Left ventricle myocardium superior (tissue), 1 donor: ENCODE data around the gene PLPP1. TPM values are rescaled to one million over a fixed set of nuclear protein-coding genes. Genes with fewer than 3 reads are reported as not detected.

Source experiments
- ATAC-seq: fragments of 200-7000 bp; cut with Tn5 transposase; one replicate; pipeline ENCODE4 v1.9.1; 2020; ENCODE audit warnings: mild to moderate bottlenecking, moderate library complexity
- DNase-seq: peaks from one replicate; pipeline ENCODE4 v3.0.0-alpha.2; 2020
- intact Hi-C: fragments of 100-400 bp; cut with micrococcal nuclease; formaldehyde crosslinking; loops from one replicate; pipeline ENCODE4 v1.11.0; 2022
- total RNA-seq: library from RNA; stranded (reverse); fragmentation: NEBNext Ultra II Directional; extraction: Animal tissue kit (Norgen Biotek cat#: 25700); gene quantifications from one replicate; pipeline ENCODE4 v1.2.1, GENCODE V29; 2021
- donor health status: DM: no; HTN: yes; CAD: no; lungs with severe emphysema.

The PLPP1 gene
- total RNA-seq, 1 donor from 2014 or later: 75.7 TPM

GRCh38 chr5:55421074-55421529, 113.7 kb downstream of the PLPP1 start:
- ATAC-seq (no peak), DNase-seq (no peak)
- intact Hi-C loops: no loop called here

DNA sequence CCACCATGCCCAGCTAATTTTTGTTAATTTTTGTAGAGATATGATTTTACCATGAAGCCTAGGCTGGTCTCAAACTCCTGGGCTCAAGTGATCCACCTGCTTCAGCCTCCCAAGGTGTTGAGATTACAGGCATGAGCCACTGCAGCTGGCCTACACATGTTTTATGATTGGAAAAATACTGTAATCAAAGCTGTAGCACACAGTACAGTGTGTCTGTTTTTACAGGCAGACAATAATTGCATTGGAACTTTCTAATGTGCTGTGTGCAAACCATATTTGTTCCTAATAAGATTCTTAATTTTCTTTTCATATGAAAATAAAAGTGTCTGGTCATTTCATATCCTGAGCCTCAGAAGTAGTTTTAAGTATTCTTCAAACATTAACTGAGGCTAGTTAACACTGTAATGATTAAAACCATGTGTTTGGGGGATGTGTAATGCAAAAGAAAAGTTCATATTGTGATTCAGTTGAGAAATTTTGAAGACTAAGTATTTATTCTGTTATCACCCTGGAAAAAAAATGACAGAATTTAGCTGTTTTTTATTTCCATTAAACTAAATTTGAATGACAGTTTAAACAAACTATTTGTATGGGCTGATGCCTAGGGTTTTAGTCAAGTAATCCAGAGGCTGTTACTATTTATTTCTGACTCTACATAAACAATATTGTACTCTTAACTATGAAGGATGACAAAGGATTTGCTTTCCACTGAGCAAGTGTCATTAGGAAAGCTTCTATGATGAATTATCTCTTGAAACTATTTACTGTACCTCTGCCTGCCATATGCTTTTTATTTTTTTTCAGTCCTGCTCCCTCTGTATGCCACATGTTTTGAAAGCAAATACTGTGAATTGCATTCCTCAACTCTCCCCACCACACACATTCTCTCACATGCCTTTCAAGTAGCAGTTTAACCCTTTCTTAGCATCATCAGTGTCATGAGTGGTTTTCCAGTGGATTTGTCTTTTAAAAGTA, 115.5 kb downstream of the PLPP1 start:
- intact Hi-C loops: loop anchor here (5.0 kb wide), 1 partner anchor 268 kb away; no protein-coding TSS in a partner anchor
- ATAC-seq: peak; percentile 17
- DNase-seq: no peak

- ATAC-seq: no peak
- DNase-seq: no peak
- intact Hi-C loops: loop anchor here (5.0 kb wide), 1 partner anchor 271 kb away; no protein-coding TSS in a partner anchor
These were observed 118.5 kb downstream of the PLPP1 start for GRCh38 chr5:55416306-55416705.

GRCh38 chr5:55415071-55415470, 119.7 kb downstream of the PLPP1 start:
- no peak for DNase-seq
- ATAC-seq: no peak
- intact Hi-C loops: loop anchor here (5.0 kb wide), 1 partner anchor 272 kb away; no protein-coding TSS in a partner anchor

- ATAC-seq: no peak
- intact Hi-C loops: no loop called here
- DNase-seq: no peak
These were observed 121.1 kb downstream of the PLPP1 start for GRCh38 chr5:55413644-55414043.

GRCh38 chr5:55411876-55412275, 122.9 kb downstream of the PLPP1 start:
- DNase-seq (no peak), ATAC-seq (no peak)
- intact Hi-C loops: no loop called here

GRCh38 chr5:55410845-55411244, 123.9 kb downstream of the PLPP1 start:
- DNase-seq: no peak
- intact Hi-C loops: no loop called here
- no peak for ATAC-seq

DNA sequence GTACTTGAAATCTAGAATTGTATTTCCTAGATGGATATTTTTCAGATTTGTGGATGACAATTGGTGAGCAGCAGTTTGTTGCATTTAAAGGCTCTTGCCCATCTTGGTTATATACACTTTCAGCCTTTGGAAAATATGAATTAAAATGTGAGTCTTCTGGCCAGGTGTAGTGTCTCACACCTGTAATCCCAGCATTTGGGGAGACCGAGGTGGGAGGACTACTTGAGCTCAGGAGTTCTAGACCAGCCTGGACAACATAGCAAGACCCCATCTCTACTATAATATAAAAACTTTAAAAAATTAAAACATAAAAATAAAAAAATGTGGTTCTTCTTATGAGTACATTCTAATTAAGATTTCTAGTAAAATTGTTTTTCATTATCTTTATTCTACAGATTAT, 125.0 kb downstream of the PLPP1 start:
- DNase-seq (no peak), ATAC-seq (no peak)
- intact Hi-C loops: loop anchor here (5.0 kb wide), 1 partner anchor 283 kb away; no protein-coding TSS in a partner anchor

DNA sequence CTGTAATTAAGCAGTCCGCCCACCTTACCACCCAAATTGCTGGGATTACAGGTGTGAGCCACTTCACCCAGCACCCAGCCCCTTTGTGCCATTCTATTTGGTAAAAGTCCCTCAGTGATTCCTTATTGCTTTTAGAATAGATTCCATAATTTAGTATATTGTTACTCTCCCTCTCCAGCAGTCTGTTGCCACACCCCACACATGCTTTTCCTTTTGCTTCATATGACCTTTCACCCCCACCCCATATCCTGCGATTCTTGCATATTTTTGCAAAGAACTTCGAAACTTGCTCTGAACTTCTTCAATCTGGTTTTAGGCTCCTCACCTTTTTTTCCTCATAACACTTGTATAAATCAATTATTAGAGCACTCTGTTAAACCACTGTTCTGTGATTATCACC, 126.8 kb downstream of the PLPP1 start:
- intact Hi-C loops: loop anchor here (5.0 kb wide), 1 partner anchor 284 kb away; no protein-coding TSS in a partner anchor
- ATAC-seq: no peak
- no peak for DNase-seq

DNA sequence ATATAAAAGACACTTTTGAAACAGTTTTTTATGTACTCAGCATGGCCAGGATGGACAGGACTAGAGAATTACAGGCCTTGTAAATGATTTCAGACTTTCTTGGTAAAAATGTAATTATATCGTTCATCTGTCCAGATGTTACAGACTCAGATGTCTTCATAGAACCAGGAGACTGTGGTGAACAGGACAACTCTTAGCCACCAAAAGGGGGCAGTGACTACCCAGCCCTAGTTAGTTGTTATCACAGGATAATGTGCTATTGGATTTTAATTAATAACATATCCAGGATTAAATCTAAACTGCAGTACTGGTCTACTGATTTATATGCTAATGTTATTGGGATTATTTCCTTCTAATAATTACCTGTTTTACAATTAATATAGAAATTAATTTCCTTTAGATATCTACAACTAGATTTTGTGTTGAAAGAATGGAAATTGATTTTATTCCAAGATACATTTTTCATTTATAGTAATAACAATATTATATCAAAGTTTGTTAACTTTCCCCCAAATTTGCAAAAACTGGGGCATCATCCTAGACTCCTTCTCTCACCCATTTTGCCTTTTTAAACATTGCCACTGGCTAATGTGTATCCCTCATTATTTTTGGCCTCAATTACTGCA, 127.6 kb downstream of the PLPP1 start:
- intact Hi-C loops: loop anchor here (5.0 kb wide), 1 partner anchor 285 kb away; no protein-coding TSS in a partner anchor
- DNase-seq: no peak
- peak; percentile 83 for ATAC-seq

GRCh38 chr5:55406292-55406691, 128.5 kb downstream of the PLPP1 start:
- DNase-seq (no peak), ATAC-seq (no peak)
- intact Hi-C loops: loop anchor here (5.0 kb wide), 1 partner anchor 286 kb away; no protein-coding TSS in a partner anchor

- intact Hi-C loops: no loop called here
- DNase-seq (no peak), ATAC-seq (no peak)
These were observed 132.6 kb downstream of the PLPP1 start for GRCh38 chr5:55402199-55402598.

GRCh38 chr5:55393501-55394175, 141.1 kb downstream of the PLPP1 start:
- intact Hi-C loops: no loop called here
- ATAC-seq: no peak
- no peak for DNase-seq

DNA sequence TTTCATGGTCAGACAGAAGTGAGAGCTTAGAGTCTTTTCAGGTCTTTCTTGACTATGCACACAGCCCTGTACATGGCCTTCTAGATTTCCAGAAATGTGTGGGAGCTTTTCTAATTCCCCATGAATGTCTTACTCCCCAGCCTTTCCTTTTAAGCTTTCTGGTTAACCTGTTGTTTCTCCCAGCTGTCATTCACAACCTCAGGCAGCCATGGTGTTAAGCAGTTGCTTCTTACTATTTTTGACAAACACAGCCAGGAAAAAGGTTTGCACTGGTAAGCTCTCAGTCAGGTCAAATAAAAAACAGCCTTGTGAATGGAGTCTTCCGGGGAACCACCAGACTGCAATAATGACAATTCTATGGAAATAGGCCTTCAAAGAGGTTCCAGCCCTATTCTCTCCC, 142.1 kb downstream of the PLPP1 start:
- ATAC-seq: no peak
- intact Hi-C loops: no loop called here
- DNase-seq: no peak

DNA sequence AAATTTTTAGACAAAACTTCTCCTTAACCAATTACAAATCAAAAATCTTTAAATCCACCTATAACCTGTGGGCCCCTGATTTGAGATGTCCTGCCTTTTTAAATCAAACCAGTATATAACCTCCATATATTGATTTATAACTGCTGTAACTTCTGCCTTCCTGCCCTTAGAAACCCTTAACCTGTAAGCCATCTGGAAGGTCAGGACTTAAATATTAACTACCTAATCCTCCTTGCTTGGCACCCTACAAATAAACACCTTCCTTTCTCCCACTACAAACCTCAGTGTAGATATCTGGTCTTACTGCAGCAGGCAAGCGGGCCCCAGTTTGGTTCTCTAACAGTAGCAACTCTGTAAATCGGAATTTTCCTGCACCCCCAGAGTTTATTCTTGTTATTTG, 143.1 kb downstream of the PLPP1 start:
- ATAC-seq: no peak
- DNase-seq: no peak
- intact Hi-C loops: no loop called here

- intact Hi-C loops: no loop called here
- DNase-seq (no peak), ATAC-seq (no peak)
These were observed 146.9 kb downstream of the PLPP1 start for GRCh38 chr5:55387865-55388264.

DNA sequence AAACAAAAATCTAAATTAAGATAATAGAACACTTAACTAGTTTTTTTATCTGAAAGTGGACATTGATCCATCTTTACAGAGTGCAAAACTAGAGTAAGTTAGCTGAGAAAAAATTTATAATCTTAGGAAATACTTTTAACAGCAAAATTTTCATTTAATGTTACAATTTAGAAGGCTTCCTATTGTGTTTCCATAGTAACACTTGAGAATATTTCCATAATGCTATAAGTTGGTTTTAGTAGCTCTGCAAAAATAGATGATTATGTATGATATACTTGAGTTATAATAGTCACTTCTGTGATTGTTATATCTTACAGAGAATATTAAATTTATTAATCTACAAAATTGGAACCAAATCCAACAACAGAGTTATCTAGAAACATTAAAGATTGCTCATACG, 148.4 kb downstream of the PLPP1 start:
- intact Hi-C loops: no loop called here
- no peak for ATAC-seq

GRCh38 chr5:55385846-55386245, 148.9 kb downstream of the PLPP1 start:
- no peak for DNase-seq
- no peak for ATAC-seq
- intact Hi-C loops: no loop called here

More for the DNA sequence above, 148.4 kb downstream of the PLPP1 start:
- no peak for DNase-seq

DNA sequence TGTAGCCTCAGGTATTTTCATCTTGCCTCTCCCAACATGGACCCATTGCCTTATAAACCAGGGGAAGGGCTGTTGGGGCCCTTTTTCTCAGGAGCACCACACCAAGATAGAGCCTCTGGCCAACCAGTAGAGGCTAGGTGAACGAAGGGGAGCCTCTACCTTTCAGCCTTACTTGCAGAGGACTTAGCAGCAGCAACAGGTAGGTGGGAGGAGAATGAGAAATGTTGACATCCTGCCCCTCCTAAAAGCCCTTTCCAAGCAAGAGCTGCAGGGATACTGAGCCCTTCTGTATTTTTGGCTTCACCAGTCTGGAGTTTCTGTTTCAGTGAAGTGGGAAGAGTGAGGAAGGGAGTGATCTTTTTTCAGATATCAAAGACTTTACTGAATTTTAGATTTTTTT, 149.5 kb downstream of the PLPP1 start:
- intact Hi-C loops: no loop called here
- ATAC-seq (no peak), DNase-seq (no peak)
